HepG2 (cell line): Measurements from ENCODE around the gene C6orf62. TPM values are rescaled to one million over a fixed set of nuclear protein-coding genes. Genes with fewer than 3 reads are reported as not detected.

Experiments
- CC2D1A ChIP-seq: sonication (generic); formaldehyde crosslinking; IDR thresholded peaks from 2 replicates; pipeline ENCODE4 v1.8.1; 2023; ENCODE audit warnings: mild to moderate bottlenecking, missing genetic modification reagents
- HDAC6 ChIP-seq: fragments of 200-600 bp; sonication (generic); IDR thresholded peaks from 2 replicates; pipeline ENCODE4 v1.7.0; 2017; ENCODE audit warnings: mild to moderate bottlenecking, antibody characterized with exemption, low read length, low read depth
- PLRG1 ChIP-seq: fragments of 450-650 bp; conservative IDR thresholded peaks from 2 replicates; pipeline ENCODE4 v1.6.1; 2016
- SAP130 ChIP-seq: IDR thresholded peaks from 2 replicates; pipeline ENCODE4 v1.6.1; 2016; ENCODE audit warnings: low read depth
- SMARCC2 ChIP-seq: fragments of 450-650 bp; IDR thresholded peaks from 2 replicates; pipeline ENCODE4 v1.6.1; 2017; ENCODE audit warnings: antibody characterized with exemption, mild to moderate bottlenecking
- ZNF253 ChIP-seq: sonication (generic); formaldehyde crosslinking; IDR thresholded peaks from 2 replicates; pipeline ENCODE4 v1.8.0; 2022; ENCODE audit warnings: mild to moderate bottlenecking, missing genetic modification reagents, borderline replicate concordance
- ZNF30 ChIP-seq: sonication (generic); formaldehyde crosslinking; IDR thresholded peaks from 2 replicates; pipeline ENCODE4 v1.5.0; 2020; ENCODE audit warnings: mild to moderate bottlenecking, missing genetic modification reagents
- ZNF460 ChIP-seq: sonication (generic); formaldehyde crosslinking; IDR thresholded peaks from 2 replicates; pipeline ENCODE4 v1.5.1; 2020; ENCODE audit warnings: missing genetic modification reagents, mild to moderate bottlenecking, borderline replicate concordance
- ZNF761 ChIP-seq: sonication (generic); formaldehyde crosslinking; conservative IDR thresholded peaks from 2 replicates; pipeline ENCODE4 v1.4.0; 2020; ENCODE audit warnings: mild to moderate bottlenecking, missing genetic modification reagents
- ZNF792 ChIP-seq: IDR thresholded peaks from 2 replicates; pipeline ENCODE4 v1.6.1; 2016
- polyA plus RNA-seq, 8 experiments: library from polyadenylated mRNA; depleted of rRNA in 3 of 8; stranded (reverse) in 7 of 8; unstranded in 1 of 8; fragments of >200 nt; fragmentation: Illumina TruSeq in 4 of 8; extraction: Trizol in 4 of 8; gene quantifications; 2 replicates each; pipeline versions ENCODE4 v1.2.1 to v1.2.3, GENCODE V29; 2011 to 2016; ENCODE audit warnings: low read depth in 4 of 8, missing spikeins in 1 of 8, mixed read lengths in 1 of 8; ENCODE audit not compliant: insufficient read depth in 1 of 8
- total RNA-seq, 5 experiments: library from RNA; depleted of rRNA; stranded (reverse); fragments of >200 nt; fragmentation: Illumina TruSeq; extraction: Trizol; gene quantifications; 2 replicates each; pipeline ENCODE4 v1.2.3, GENCODE V29; 2016; ENCODE audit warnings: low read depth in 1 of 5
- TF ChIP-seq, protein P1 (sequence below): sonication (generic); formaldehyde crosslinking; IDR thresholded peaks from 2 replicates; pipeline ENCODE4 v1.5.1; 2020; ENCODE audit warnings: missing genetic modification reagents, mild to moderate bottlenecking, borderline replicate concordance
- TF ChIP-seq, protein P2 (sequence below): sonication (generic); formaldehyde crosslinking; IDR thresholded peaks from 2 replicates; pipeline ENCODE4 v1.4.0; 2020; ENCODE audit warnings: missing genetic modification reagents, borderline replicate concordance
- TF ChIP-seq, protein P3 (sequence below): sonication (generic); formaldehyde crosslinking; IDR thresholded peaks from 2 replicates; pipeline ENCODE4 v1.4.0; 2020; ENCODE audit warnings: mild to moderate bottlenecking, missing genetic modification reagents
- TF ChIP-seq, protein P4 (sequence below): sonication (generic); formaldehyde crosslinking; IDR thresholded peaks from 2 replicates; pipeline ENCODE4 v1.5.0; 2020; ENCODE audit warnings: missing genetic modification reagents
- TF ChIP-seq, protein P5 (sequence below): sonication (generic); formaldehyde crosslinking; IDR thresholded peaks from 2 replicates; pipeline ENCODE4 v1.4.0; 2020; ENCODE audit warnings: low read depth, mild to moderate bottlenecking, missing genetic modification reagents

Gene C6orf62
- total and polyA plus RNA-seq, 2 of the 13 experiments (the other 11 are each of a cell fraction or from before 2014, with no cell fraction given), result 54.8 to 90.4 TPM

DNA sequence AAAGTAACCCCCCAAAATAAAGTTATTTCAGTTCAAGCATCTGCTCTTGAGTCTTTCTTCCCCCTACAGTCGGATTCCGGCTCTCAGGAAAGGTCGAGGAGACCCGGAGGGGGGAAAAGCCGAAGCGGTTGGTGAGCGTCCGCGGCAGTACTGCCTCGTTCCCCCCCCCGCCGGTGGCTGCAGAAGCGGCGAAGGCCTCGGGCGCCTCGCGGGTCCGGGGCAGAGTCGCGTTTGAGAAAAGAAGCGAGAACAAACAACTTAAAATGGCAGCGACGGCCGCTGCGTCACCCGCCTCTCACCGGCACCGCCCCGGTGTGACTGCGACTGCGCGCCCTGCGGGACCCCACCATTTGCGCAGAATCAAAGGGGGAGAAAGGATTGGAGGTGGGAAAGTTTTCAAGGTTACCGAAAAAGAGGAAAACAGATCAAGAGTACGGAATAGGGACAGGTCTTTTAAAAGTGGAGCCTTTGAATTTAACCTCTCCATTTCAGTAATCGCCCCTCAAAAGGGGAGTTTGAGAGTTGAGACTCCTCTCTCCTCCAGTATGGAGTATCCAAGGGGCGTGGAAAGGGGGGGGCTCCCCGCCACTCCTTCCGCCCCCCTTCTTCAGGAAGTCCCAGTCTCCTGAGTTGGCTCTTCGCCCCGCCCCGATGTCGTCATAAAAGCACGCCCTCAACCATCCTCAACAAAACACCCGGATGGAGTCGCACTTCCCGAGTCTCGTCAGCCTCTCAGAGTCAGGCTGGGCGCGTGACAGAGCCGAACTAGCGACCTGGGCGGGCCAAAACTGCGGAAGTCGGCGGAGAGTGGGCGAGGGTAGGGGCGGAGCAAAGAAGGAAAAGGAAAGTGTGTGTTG, 1.9 kb upstream of the C6orf62 start (continued):
- TF ChIP-seq, protein P1, sequence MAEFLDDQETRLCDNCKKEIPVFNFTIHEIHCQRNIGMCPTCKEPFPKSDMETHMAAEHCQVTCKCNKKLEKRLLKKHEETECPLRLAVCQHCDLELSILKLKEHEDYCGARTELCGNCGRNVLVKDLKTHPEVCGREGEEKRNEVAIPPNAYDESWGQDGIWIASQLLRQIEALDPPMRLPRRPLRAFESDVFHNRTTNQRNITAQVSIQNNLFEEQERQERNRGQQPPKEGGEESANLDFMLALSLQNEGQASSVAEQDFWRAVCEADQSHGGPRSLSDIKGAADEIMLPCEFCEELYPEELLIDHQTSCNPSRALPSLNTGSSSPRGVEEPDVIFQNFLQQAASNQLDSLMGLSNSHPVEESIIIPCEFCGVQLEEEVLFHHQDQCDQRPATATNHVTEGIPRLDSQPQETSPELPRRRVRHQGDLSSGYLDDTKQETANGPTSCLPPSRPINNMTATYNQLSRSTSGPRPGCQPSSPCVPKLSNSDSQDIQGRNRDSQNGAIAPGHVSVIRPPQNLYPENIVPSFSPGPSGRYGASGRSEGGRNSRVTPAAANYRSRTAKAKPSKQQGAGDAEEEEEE (CRISPR knock-in tag), result no peak
- no peak for TF ChIP-seq ZNF253 (CRISPR knock-in tag)
- peak; percentile 51; the same call in 1 of the 2 replicates for TF ChIP-seq ZNF792
- TF ChIP-seq PLRG1, result no peak
- TF ChIP-seq, protein P2, sequence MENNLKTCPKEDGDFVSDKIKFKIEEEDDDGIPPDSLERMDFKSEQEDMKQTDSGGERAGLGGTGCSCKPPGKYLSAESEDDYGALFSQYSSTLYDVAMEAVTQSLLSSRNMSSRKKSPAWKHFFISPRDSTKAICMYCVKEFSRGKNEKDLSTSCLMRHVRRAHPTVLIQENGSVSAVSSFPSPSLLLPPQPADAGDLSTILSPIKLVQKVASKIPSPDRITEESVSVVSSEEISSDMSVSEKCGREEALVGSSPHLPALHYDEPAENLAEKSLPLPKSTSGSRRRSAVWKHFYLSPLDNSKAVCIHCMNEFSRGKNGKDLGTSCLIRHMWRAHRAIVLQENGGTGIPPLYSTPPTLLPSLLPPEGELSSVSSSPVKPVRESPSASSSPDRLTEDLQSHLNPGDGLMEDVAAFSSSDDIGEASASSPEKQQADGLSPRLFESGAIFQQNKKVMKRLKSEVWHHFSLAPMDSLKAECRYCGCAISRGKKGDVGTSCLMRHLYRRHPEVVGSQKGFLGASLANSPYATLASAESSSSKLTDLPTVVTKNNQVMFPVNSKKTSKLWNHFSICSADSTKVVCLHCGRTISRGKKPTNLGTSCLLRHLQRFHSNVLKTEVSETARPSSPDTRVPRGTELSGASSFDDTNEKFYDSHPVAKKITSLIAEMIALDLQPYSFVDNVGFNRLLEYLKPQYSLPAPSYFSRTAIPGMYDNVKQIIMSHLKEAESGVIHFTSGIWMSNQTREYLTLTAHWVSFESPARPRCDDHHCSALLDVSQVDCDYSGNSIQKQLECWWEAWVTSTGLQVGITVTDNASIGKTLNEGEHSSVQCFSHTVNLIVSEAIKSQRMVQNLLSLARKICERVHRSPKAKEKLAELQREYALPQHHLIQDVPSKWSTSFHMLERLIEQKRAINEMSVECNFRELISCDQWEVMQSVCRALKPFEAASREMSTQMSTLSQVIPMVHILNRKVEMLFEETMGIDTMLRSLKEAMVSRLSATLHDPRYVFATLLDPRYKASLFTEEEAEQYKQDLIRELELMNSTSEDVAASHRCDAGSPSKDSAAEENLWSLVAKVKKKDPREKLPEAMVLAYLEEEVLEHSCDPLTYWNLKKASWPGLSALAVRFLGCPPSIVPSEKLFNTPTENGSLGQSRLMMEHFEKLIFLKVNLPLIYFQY (CRISPR knock-in tag), result peak; percentile 40; the same call in 1 of the 2 replicates
- no peak for TF ChIP-seq ZNF30
- TF ChIP-seq, protein P3, sequence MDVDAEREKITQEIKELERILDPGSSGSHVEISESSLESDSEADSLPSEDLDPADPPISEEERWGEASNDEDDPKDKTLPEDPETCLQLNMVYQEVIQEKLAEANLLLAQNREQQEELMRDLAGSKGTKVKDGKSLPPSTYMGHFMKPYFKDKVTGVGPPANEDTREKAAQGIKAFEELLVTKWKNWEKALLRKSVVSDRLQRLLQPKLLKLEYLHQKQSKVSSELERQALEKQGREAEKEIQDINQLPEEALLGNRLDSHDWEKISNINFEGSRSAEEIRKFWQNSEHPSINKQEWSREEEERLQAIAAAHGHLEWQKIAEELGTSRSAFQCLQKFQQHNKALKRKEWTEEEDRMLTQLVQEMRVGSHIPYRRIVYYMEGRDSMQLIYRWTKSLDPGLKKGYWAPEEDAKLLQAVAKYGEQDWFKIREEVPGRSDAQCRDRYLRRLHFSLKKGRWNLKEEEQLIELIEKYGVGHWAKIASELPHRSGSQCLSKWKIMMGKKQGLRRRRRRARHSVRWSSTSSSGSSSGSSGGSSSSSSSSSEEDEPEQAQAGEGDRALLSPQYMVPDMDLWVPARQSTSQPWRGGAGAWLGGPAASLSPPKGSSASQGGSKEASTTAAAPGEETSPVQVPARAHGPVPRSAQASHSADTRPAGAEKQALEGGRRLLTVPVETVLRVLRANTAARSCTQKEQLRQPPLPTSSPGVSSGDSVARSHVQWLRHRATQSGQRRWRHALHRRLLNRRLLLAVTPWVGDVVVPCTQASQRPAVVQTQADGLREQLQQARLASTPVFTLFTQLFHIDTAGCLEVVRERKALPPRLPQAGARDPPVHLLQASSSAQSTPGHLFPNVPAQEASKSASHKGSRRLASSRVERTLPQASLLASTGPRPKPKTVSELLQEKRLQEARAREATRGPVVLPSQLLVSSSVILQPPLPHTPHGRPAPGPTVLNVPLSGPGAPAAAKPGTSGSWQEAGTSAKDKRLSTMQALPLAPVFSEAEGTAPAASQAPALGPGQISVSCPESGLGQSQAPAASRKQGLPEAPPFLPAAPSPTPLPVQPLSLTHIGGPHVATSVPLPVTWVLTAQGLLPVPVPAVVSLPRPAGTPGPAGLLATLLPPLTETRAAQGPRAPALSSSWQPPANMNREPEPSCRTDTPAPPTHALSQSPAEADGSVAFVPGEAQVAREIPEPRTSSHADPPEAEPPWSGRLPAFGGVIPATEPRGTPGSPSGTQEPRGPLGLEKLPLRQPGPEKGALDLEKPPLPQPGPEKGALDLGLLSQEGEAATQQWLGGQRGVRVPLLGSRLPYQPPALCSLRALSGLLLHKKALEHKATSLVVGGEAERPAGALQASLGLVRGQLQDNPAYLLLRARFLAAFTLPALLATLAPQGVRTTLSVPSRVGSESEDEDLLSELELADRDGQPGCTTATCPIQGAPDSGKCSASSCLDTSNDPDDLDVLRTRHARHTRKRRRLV (CRISPR knock-in tag), result 0 out of 2 replicates have a peak, but pooled peaks have one; percentile 44
- TF ChIP-seq SMARCC2, result no peak
- TF ChIP-seq ZNF460 (CRISPR knock-in tag), result 0 out of 2 replicates have a peak, but pooled peaks have one; percentile 9
- TF ChIP-seq CC2D1A (CRISPR knock-in tag), result peak; percentile 18; the same call in 1 of the 2 replicates
- TF ChIP-seq ZNF761 (CRISPR knock-in tag), result 0 out of 2 replicates have a peak, but pooled peaks have one; percentile 30
- TF ChIP-seq, protein P4, sequence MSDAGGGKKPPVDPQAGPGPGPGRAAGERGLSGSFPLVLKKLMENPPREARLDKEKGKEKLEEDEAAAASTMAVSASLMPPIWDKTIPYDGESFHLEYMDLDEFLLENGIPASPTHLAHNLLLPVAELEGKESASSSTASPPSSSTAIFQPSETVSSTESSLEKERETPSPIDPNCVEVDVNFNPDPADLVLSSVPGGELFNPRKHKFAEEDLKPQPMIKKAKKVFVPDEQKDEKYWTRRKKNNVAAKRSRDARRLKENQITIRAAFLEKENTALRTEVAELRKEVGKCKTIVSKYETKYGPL (CRISPR knock-in tag), result peak; percentile 44
- TF ChIP-seq SAP130 (CRISPR knock-in tag), result peak; percentile 86
- TF ChIP-seq, protein P5, sequence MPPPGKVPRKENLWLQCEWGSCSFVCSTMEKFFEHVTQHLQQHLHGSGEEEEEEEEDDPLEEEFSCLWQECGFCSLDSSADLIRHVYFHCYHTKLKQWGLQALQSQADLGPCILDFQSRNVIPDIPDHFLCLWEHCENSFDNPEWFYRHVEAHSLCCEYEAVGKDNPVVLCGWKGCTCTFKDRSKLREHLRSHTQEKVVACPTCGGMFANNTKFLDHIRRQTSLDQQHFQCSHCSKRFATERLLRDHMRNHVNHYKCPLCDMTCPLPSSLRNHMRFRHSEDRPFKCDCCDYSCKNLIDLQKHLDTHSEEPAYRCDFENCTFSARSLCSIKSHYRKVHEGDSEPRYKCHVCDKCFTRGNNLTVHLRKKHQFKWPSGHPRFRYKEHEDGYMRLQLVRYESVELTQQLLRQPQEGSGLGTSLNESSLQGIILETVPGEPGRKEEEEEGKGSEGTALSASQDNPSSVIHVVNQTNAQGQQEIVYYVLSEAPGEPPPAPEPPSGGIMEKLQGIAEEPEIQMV (CRISPR knock-in tag), result peak; percentile 97
- peak; percentile 87; the same call in 1 of the 2 replicates for TF ChIP-seq HDAC6
